CD4-positive, alpha-beta T cell treated with Interleukin-6 for 4 hours (primary cell): Measurements from ENCODE around the gene EMX1.

Source experiments
- DNase-seq: peaks from one replicate; pipeline ENCODE4 v3.0.0-alpha.2; 2020; ENCODE audit warnings: mixed read lengths

The EMX1 gene

GRCh38 chr2:72961036-72961720 is 43.9 kb downstream of the EMX1 start:
- DNase-seq = no peak

- DNase-seq = no peak
Observed at GRCh38 chr2:72961853-72962468, 44.6 kb downstream of the EMX1 start.

- no peak for DNase-seq
Observed at GRCh38 chr2:72962911-72963310, 45.6 kb downstream of the EMX1 start.

GRCh38 chr2:72963423-72964145 is 46.3 kb downstream of the EMX1 start:
- DNase-seq = no peak

- DNase-seq = no peak
Observed at GRCh38 chr2:72964146-72964525, 46.8 kb downstream of the EMX1 start.

GRCh38 chr2:72965016-72965415 is 47.7 kb downstream of the EMX1 start:
- DNase-seq = no peak

- DNase-seq = no peak
Observed at GRCh38 chr2:72965770-72966450, 48.6 kb downstream of the EMX1 start.

GRCh38 chr2:72968286-72968685 is 51.0 kb downstream of the EMX1 start:
- DNase-seq = no peak

- no peak for DNase-seq
Observed at GRCh38 chr2:72969706-72970105, 52.4 kb downstream of the EMX1 start.

- no peak for DNase-seq
Observed at GRCh38 chr2:72971036-72971435, 53.7 kb downstream of the EMX1 start.

GRCh38 chr2:72972352-72973136 is 55.2 kb downstream of the EMX1 start:
- no peak for DNase-seq

- no peak for DNase-seq
Observed at GRCh38 chr2:72973137-72973535, 55.8 kb downstream of the EMX1 start.

GRCh38 chr2:72973566-72974435 is 56.5 kb downstream of the EMX1 start:
- DNase-seq = peak; percentile 40

GRCh38 chr2:72974436-72974754 is 57.1 kb downstream of the EMX1 start:
- DNase-seq = no peak

GRCh38 chr2:72975017-72975416 is 57.7 kb downstream of the EMX1 start:
- no peak for DNase-seq

GRCh38 chr2:72979896-72980295 is 62.6 kb downstream of the EMX1 start:
- no peak for DNase-seq

- no peak for DNase-seq
Observed at GRCh38 chr2:72980535-72981217, 63.4 kb downstream of the EMX1 start.

- DNase-seq = no peak
Observed at GRCh38 chr2:72981536-72981935, 64.2 kb downstream of the EMX1 start.

- DNase-seq = no peak
Observed at GRCh38 chr2:72982219-72982618, 64.9 kb downstream of the EMX1 start.

- DNase-seq = no peak
Observed at GRCh38 chr2:72982781-72983499, 65.6 kb downstream of the EMX1 start.
